HG03520 (cell line): ENCODE data around the gene RAP1B.
"Not testable (repeated sequence)": the region's sequence is repeated elsewhere in the genome, so short reads cannot be mapped to it uniquely, and the experiment has no call there.

Experiments used
- ATAC-seq: cut with Tn5 transposase; IDR thresholded peaks from one replicate; pipeline ENCODE4 v1.9.1; 2021; ENCODE audit warnings: mild to moderate bottlenecking, moderate library complexity; ENCODE audit not compliant: unreplicated experiment

RAP1B gene

GRCh38 chr12:68631227-68631626, 20.5 kb downstream of the RAP1B start:
- no peak for ATAC-seq

- no peak for ATAC-seq
Observed at GRCh38 chr12:68632486-68632885, 21.8 kb downstream of the RAP1B start.

GRCh38 chr12:68633614-68634558, 23.2 kb downstream of the RAP1B start:
- ATAC-seq: no peak

- ATAC-seq: no peak
Observed at GRCh38 chr12:68636268-68636667, 25.6 kb downstream of the RAP1B start.

GRCh38 chr12:68637439-68637838, 26.7 kb downstream of the RAP1B start:
- not testable (repeated sequence) for ATAC-seq

GRCh38 chr12:68638171-68638570, 27.5 kb downstream of the RAP1B start:
- no peak for ATAC-seq

- no peak for ATAC-seq
Observed at GRCh38 chr12:68638721-68639395, 28.2 kb downstream of the RAP1B start.

- no peak for ATAC-seq
Observed at GRCh38 chr12:68639396-68639767, 28.7 kb downstream of the RAP1B start.

- peak; percentile 82 for ATAC-seq
Observed at GRCh38 chr12:68641138-68641537, 30.4 kb downstream of the RAP1B start.

GRCh38 chr12:68646484-68646883, 35.8 kb downstream of the RAP1B start:
- no peak for ATAC-seq

- no peak for ATAC-seq
Observed at GRCh38 chr12:68647507-68647906, 36.8 kb downstream of the RAP1B start.

GRCh38 chr12:68648179-68648578, 37.5 kb downstream of the RAP1B start:
- no peak for ATAC-seq

- ATAC-seq: no peak
Observed at GRCh38 chr12:68665016-68665569, 54.4 kb downstream of the RAP1B start.

- no peak for ATAC-seq
Observed at GRCh38 chr12:68667291-68667690, 56.6 kb downstream of the RAP1B start.

GRCh38 chr12:68667896-68668295, 57.2 kb downstream of the RAP1B start:
- no peak for ATAC-seq

GRCh38 chr12:68671179-68671578, 60.5 kb downstream of the RAP1B start:
- ATAC-seq: no peak

GRCh38 chr12:68673788-68674187, 63.1 kb downstream of the RAP1B start:
- no peak for ATAC-seq

- ATAC-seq: no peak
Observed at GRCh38 chr12:68674376-68674775, 63.7 kb downstream of the RAP1B start.

GRCh38 chr12:68675101-68675842, 64.6 kb downstream of the RAP1B start:
- ATAC-seq: no peak

- ATAC-seq: not testable (repeated sequence)
Observed at GRCh38 chr12:68676854-68677253, 66.2 kb downstream of the RAP1B start.

GRCh38 chr12:68686262-68686594, 75.5 kb downstream of the RAP1B start:
- no peak for ATAC-seq
